Mesodermal cell (in vitro differentiated cells): Measurements from ENCODE around the gene NXPH3.

ENCODE experiments used
- H3K27ac ChIP-seq: 2 replicates; pipeline ENCODE4 v1.7.0; 2013; ENCODE audit warnings: mild to moderate bottlenecking, low read depth, low read length, moderate library complexity; ENCODE audit not compliant: severe bottlenecking
- H3K36me3 ChIP-seq: 2 replicates; pipeline ENCODE4 v1.7.1; 2013; ENCODE audit warnings: mild to moderate bottlenecking, low read length, moderate library complexity; ENCODE audit not compliant: control insufficient read depth, insufficient read depth
- H3K4me1 ChIP-seq: one replicate; pipeline ENCODE4 v1.7.1; 2013; ENCODE audit warnings: mild to moderate bottlenecking, low read length; ENCODE audit not compliant: insufficient read depth, control insufficient read depth, poor library complexity, severe bottlenecking
- H3K4me3 ChIP-seq: 2 replicates; pipeline ENCODE4 v1.7.0; 2013; ENCODE audit warnings: low read length, control low read depth, mild to moderate bottlenecking; ENCODE audit not compliant: insufficient read depth, poor library complexity, severe bottlenecking; ENCODE audit errors: extremely low read depth
- H3K9me3 ChIP-seq: 2 replicates; pipeline ENCODE4 v1.7.1; 2013; ENCODE audit warnings: mild to moderate bottlenecking, low read length, moderate library complexity; ENCODE audit not compliant: control insufficient read depth
- WGBS, 2 experiments: methylation state at CpG; one replicate each; pipeline ENCODE4 v1.1.5; 2013; ENCODE audit warnings: missing lambda C conversion rate in 2 of 2; ENCODE audit not compliant: insufficient coverage in 2 of 2; 5-methylcytosine and 5-hydroxymethylcytosine counted together

NXPH3 gene

GRCh38 chr17:49613182-49613800, 37.6 kb downstream of the NXPH3 start:
- no CpG with 5 or more reads among the region's 1 CpG for WGBS, 2 experiments
- no peaks in the 10 kb centered on the region for H3K4me1 ChIP-seq
- H3K36me3 ChIP-seq: peaks cover 59% of the 10 kb centered on the region
- H3K4me3 ChIP-seq: no peak overlapping the region
- H3K9me3 ChIP-seq: no peaks in the 10 kb centered on the region
- no peak overlapping the region for H3K27ac ChIP-seq

- Histone ChIP-seq H3K4me1 (no peaks in the 10 kb centered on the region), H3K36me3 (peaks cover 57% of the 10 kb centered on the region), H3K27ac (no peak overlapping the region), H3K4me3 (no peak overlapping the region), H3K9me3 (no peaks in the 10 kb centered on the region)
- WGBS, 2 experiments: 100% methylated on average over 1 of the region's 3 CpGs
Measured at GRCh38 chr17:49616086-49616485, 40.4 kb downstream of the NXPH3 start.

- H3K4me1 ChIP-seq: no peaks in the 10 kb centered on the region
- peak overlapping the region; percentile 7 for H3K27ac ChIP-seq
- 90 to 96% methylated on average over 4 to 8 of the region's 10 CpGs for WGBS, 2 experiments
- no peak overlapping the region for H3K4me3 ChIP-seq
- H3K9me3 ChIP-seq: no peaks in the 10 kb centered on the region
- H3K36me3 ChIP-seq: peaks cover 58% of the 10 kb centered on the region
Measured at GRCh38 chr17:49616601-49617131, 41.0 kb downstream of the NXPH3 start.

DNA sequence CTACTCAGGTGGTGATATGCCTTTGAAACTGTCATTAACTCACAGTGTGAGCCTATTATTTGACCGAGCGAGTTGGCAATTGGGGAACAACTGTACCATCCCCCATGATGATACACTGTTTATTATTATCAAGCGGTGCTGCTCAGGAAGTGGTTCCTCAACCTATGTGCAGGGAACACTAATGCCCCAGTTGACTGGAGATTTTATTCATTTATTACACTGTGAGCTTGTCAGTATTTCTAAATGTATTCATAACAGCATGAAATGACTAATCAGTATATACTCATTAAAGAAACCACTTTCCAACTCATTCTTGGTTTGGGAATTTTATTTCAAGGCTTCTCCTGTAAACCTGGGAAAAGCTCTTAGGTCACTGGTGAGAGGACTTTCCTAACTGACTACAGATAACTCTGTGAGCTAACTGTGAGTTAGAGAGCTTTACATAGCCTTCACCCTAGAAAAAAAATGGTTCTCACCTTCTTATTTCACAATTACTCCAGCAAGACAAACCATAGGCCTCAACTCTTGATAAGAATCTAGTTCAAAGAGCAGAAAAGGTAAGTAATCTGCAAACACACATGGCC, 42.4 kb downstream of the NXPH3 start:
- Histone ChIP-seq H3K36me3 (peaks cover 63% of the 10 kb centered on the region), H3K9me3 (no peaks in the 10 kb centered on the region), H3K4me3 (no peak overlapping the region), H3K4me1 (no peaks in the 10 kb centered on the region), H3K27ac (no peak overlapping the region)
- 94 to 100% methylated on average over 2 to 3 of the region's 3 CpGs for WGBS, 2 experiments

- H3K36me3 ChIP-seq: peaks cover 63% of the 10 kb centered on the region
Measured at GRCh38 chr17:49621420-49621819, 45.7 kb downstream of the NXPH3 start.

GRCh38 chr17:49621946-49622529, 46.4 kb downstream of the NXPH3 start:
- no peaks in the 10 kb centered on the region for H3K9me3 ChIP-seq
- no peak overlapping the region for H3K4me3 ChIP-seq
- no peaks in the 10 kb centered on the region for H3K4me1 ChIP-seq
- no peak overlapping the region for H3K27ac ChIP-seq
- WGBS, 2 experiments: no CpG with 5 or more reads among the region's 2 CpGs
- peaks cover 60% of the 10 kb centered on the region for H3K36me3 ChIP-seq

More at GRCh38 chr17:49621420-49621819, 45.7 kb downstream of the NXPH3 start:
- no peaks in the 10 kb centered on the region for H3K9me3 ChIP-seq
- H3K4me3 ChIP-seq: no peak overlapping the region
- H3K27ac ChIP-seq: no peak overlapping the region
- no peaks in the 10 kb centered on the region for H3K4me1 ChIP-seq

DNA sequence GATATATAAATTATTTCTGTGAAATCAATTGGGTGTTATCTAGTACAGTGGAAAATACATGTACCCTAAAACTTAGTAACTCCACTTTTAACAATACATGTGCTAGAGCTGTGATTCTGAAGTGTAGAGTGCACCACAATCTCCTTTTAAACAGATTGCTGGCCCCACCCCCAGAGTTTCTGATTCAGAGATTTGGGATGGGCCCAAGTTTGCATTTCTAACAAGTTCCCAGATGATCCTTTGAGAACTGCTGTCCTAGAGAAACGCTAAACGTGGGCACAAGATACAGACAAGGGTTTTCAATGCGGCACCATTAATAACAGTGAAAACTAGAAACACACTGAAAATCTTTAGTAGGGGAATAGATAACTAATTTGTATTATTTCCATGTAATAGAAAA, 49.2 kb downstream of the NXPH3 start:
- Histone ChIP-seq H3K36me3 (peaks cover 39% of the 10 kb centered on the region), H3K4me1 (no peaks in the 10 kb centered on the region), H3K27ac (no peak overlapping the region), H3K4me3 (no peak overlapping the region), H3K9me3 (no peaks in the 10 kb centered on the region)
- WGBS, 2 experiments: no CpG with 5 or more reads among the region's 3 CpGs

GRCh38 chr17:49629447-49629846, 53.8 kb downstream of the NXPH3 start:
- H3K36me3 ChIP-seq: peaks cover 2% of the 10 kb centered on the region
- H3K27ac ChIP-seq: no peak overlapping the region
- H3K9me3 ChIP-seq: no peaks in the 10 kb centered on the region
- H3K4me1 ChIP-seq: peaks cover 5% of the 10 kb centered on the region
- no peak overlapping the region for H3K4me3 ChIP-seq

DNA sequence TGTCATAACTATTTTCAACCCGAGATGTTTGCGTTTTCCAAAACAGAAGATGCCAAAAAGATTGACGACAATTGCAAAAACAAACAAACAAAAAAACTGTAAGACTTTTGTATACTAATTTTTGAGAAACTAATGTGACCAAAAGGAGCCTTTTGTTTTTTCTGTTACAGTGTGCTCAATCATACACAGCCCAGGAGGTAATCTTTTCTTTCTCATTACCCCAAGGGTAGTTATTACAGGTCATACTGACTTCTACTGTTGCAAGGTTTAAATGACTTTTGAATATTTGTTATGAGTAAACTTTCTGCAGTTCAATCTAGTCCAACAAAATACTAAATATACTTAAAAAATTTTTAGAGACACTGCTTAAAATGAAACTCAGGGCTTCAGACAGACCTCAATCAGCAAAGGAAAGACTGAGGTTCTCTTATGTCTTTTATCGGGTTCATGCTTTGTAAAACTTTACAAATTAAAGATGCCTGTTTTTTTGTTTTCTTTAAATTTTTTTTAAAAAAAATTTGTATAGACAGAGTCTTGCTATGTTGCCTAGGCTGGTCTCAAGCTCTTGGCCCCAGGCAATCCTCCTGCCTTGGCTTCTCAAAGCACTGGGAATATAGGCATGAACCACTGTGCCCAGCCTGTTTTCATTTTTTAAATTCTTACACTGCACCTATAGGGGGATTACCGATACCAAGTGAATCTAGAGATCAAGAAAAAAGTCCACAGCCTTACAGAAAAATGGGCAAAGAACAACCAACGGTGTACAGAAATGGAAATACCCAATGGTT, 54.6 kb downstream of the NXPH3 start:
- peaks cover 5% of the 10 kb centered on the region for H3K4me1 ChIP-seq
- peaks cover 2% of the 10 kb centered on the region for H3K36me3 ChIP-seq
- H3K9me3 ChIP-seq: no peaks in the 10 kb centered on the region
- no peak overlapping the region for H3K4me3 ChIP-seq
- WGBS, 2 experiments: no CpG with 5 or more reads among the region's 6 CpGs
- no peak overlapping the region for H3K27ac ChIP-seq

DNA sequence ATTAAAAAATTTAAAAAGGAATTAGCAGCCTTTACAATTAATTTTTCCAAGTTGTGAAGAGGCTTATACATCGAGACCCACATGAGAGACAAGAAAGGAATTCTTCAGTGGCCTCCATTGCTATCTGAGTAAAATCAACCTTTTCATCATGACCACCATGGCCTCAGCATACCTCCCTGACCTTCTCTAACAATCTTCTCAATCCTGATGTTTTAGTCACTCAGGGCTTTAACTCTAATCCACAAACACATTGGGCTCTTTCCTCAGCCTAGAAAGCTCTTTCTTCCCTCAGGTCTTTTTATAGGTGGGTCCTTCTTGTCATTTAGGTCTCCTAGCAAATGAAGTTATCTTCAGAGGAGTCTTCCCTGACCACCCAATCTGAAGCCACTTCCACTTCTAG, 55.8 kb downstream of the NXPH3 start:
- 100% methylated on average over 1 of the region's 1 CpG for WGBS, 2 experiments
- peaks cover 4% of the 10 kb centered on the region for H3K36me3 ChIP-seq
- peaks cover 5% of the 10 kb centered on the region for H3K4me1 ChIP-seq
- no peak overlapping the region for H3K27ac ChIP-seq
- H3K9me3 ChIP-seq: no peaks in the 10 kb centered on the region
- H3K4me3 ChIP-seq: no peak overlapping the region
